ENCODE data around the gene SF3B3. TPM values are rescaled to one million over a fixed set of nuclear protein-coding genes. Genes with fewer than 3 reads are reported as not detected.
"Not testable (repeated sequence)": the region's sequence is repeated elsewhere in the genome, so short reads cannot be mapped to it uniquely, and the experiment has no call there.

Gene SF3B3
- total RNA-seq, 1 experiment from 2014 or later = 475 TPM

- ChIA-PET POLR2A (interaction anchor here (0.6 to 1.1 kb wide), 4 partner anchors 40 to 264 kb away, joined by 3 to 6 read pairs (median 4); no protein-coding TSS in a partner anchor), CTCF (interaction anchor here (0.8 to 1.2 kb wide), 5 partner anchors 28 to 143 kb away, joined by 3 read pairs; no protein-coding TSS in a partner anchor)
- TF ChIP-seq TEAD1 (CRISPR knock-in tag; IDR thresholded peaks at IDR 0.05) (peak; percentile 71; the same call in 1 of the 2 replicates), ELF4 (CRISPR knock-in tag; IDR thresholded peaks at IDR 0.05; ENCODE audit: low read depth) (no peak), E2F4 (CRISPR knock-in tag; IDR thresholded peaks at IDR 0.05; ENCODE audit: borderline replicate concordance, low read depth) (no peak), GABPB1 (CRISPR knock-in tag; IDR thresholded peaks at IDR 0.05) (peak; percentile 78), TCF7 (CRISPR knock-in tag; IDR thresholded peaks at IDR 0.05; ENCODE audit: low read depth) (no peak)
Measured at GRCh38 chr16:70523076-70523742, 407 bp upstream of the SF3B3 start, which contains the start of gene COG4. Gene COG4, minus strand, starts transcription at chr16:70523554. Its CDS starts 11 bp downstream, at chr16:70523543.

GRCh38 chr16:70524399-70524825 lies 796 bp downstream of the SF3B3 start:
- not testable (repeated sequence) for H3K27me3 Mint-ChIP-seq (ENCODE audit: low read depth); ATAC-seq; DNase-seq (ENCODE audit: low spot score); H3K9me3 Mint-ChIP-seq
- TF ChIP-seq NFE2L1 (CRISPR knock-in tag; IDR thresholded peaks at IDR 0.05) (0 out of 2 replicates have a peak, but pooled peaks have one; percentile 21), GABPB1 (CRISPR knock-in tag; IDR thresholded peaks at IDR 0.05) (peak; percentile 30; the same call in 1 of the 2 replicates), EMX1 (CRISPR knock-in tag; IDR thresholded peaks at IDR 0.05) (peak; percentile 26; the same call in 1 of the 2 replicates)
- peak overlapping the region; percentile 95 for H3K27ac Mint-ChIP-seq
- peaks cover 45% of the 10 kb centered on the region for H3K36me3 Mint-ChIP-seq
- ChIA-PET POLR2A (interaction anchor here (1.5 to 1.9 kb wide), 2 partner anchors 143 to 235 kb away, joined by 4 to 6 read pairs; partner anchors contain the start of gene AARS1), CTCF (interaction anchor here (1.1 to 2.1 kb wide), 3 partner anchors 86 to 144 kb away, joined by 3 to 8 read pairs (median 6); partner anchors contain the start of gene ST3GAL2)
- peaks cover 38% of the 10 kb centered on the region for H3K4me1 Mint-ChIP-seq
- peak overlapping the region; percentile 95 for H3K4me3 Mint-ChIP-seq

More at GRCh38 chr16:70523076-70523742, 407 bp upstream of the SF3B3 start, which contains the start of gene COG4:
- Mint-ChIP-seq H3K27ac (peak within 1 kb of the TSS; percentile 95), H3K4me3 (peak within 1 kb of the TSS; percentile 95), H3K4me1 (peaks cover 29% of the 10 kb centered on the region), H3K9me3 (no peaks in the 10 kb centered on the region), H3K36me3 (peaks cover 34% of the 10 kb centered on the region), H3K27me3 (ENCODE audit: low read depth) (no peaks in the 10 kb centered on the region)
- DNase-seq (ENCODE audit: low spot score) (peak; percentile 85), ATAC-seq (peak; percentile 84)

GRCh38 chr16:70526403-70526802 lies 2.8 kb downstream of the SF3B3 start:
- DNase-seq (ENCODE audit: low spot score) (no peak), ATAC-seq (no peak)
- peak overlapping the region; percentile 62 for H3K4me3 Mint-ChIP-seq
- peak overlapping the region; percentile 64 for H3K27ac Mint-ChIP-seq
- H3K27me3 Mint-ChIP-seq (ENCODE audit: low read depth) = no peaks in the 10 kb centered on the region
- H3K4me1 Mint-ChIP-seq = peaks cover 39% of the 10 kb centered on the region
- peaks cover 61% of the 10 kb centered on the region for H3K36me3 Mint-ChIP-seq
- CTCF ChIA-PET = interaction anchor here (2.1 kb wide), 1 partner anchor 88 kb away, joined by 6 read pairs; the partner anchor contains the start of gene ST3GAL2
- H3K9me3 Mint-ChIP-seq = no peaks in the 10 kb centered on the region
- POLR2A ChIA-PET = no interaction called here
- TF ChIP-seq MXD4 (CRISPR knock-in tag; IDR thresholded peaks at IDR 0.05; ENCODE audit: borderline replicate concordance) = no peak
- no peak for TF ChIP-seq ZSCAN18 (CRISPR knock-in tag; IDR thresholded peaks at IDR 0.05)
- TF ChIP-seq RORB (CRISPR knock-in tag; IDR thresholded peaks at IDR 0.05) = no peak
- TF ChIP-seq AR (CRISPR knock-in tag; IDR thresholded peaks at IDR 0.05) = no peak
- no peak for TF ChIP-seq NR2C2 (CRISPR knock-in tag; IDR thresholded peaks at IDR 0.05)
